K562 (cell line): Measurements from ENCODE around the gene FAHD2B. TPM values are rescaled to one million over a fixed set of nuclear protein-coding genes. Genes with fewer than 3 reads are reported as not detected.
"Not testable (repeated sequence)": the region's sequence is repeated elsewhere in the genome, so short reads cannot be mapped to it uniquely, and the experiment has no call there.

Source experiments
- ARID1B ChIP-seq: fragments of 450-650 bp; IDR thresholded peaks from 2 replicates; pipeline ENCODE4 v1.6.1; 2016; ENCODE audit warnings: antibody characterized with exemption, mild to moderate bottlenecking, inconsistent platforms
- BRD9 ChIP-seq: fragments of 450-650 bp; IDR thresholded peaks from 2 replicates; pipeline ENCODE4 v1.6.1; 2018; ENCODE audit warnings: low read depth; ENCODE audit not compliant: partially characterized antibody
- E2F3 ChIP-seq: fragments of 250-450 bp; sonication (Bioruptor Pico); IDR thresholded peaks from 2 replicates; pipeline ENCODE4 v1.4.0; 2020; ENCODE audit warnings: mild to moderate bottlenecking
- HNRNPLL ChIP-seq: fragments of 200-400 bp; formaldehyde crosslinking; IDR thresholded peaks from 2 replicates; pipeline ENCODE4 v1.6.1; 2017; ENCODE audit warnings: low read length, low read depth, mild to moderate bottlenecking; ENCODE audit not compliant: poor library complexity, severe bottlenecking
- TOE1 ChIP-seq, 2 experiments: fragments of 450-650 bp in 1 of 2; sonication (generic) in 1 of 2; formaldehyde crosslinking in 1 of 2; IDR thresholded peaks; 2 replicates each; pipeline versions ENCODE4 v1.7.1 to v1.8.0; 2016 to 2022; ENCODE audit warnings: borderline replicate concordance in 2 of 2, mild to moderate bottlenecking in 2 of 2, antibody characterized with exemption in 1 of 2, inconsistent platforms in 1 of 2, low read depth in 1 of 2, missing genetic modification reagents in 1 of 2, moderate library complexity in 1 of 2
- ZNF232 ChIP-seq: sonication (generic); formaldehyde crosslinking; IDR thresholded peaks from 2 replicates; pipeline ENCODE4 v1.8.0; 2022; ENCODE audit warnings: mild to moderate bottlenecking, missing genetic modification reagents
- polyA plus RNA-seq, 8 experiments: library from polyadenylated mRNA; depleted of rRNA in 4 of 8; stranded (reverse) in 5 of 8; unstranded in 3 of 8; fragments of >200 nt; fragmentation: Nextera tagmentation in 2 of 8; fragmentation: Illumina TruSeq in 1 of 8; extraction: Ambion mirVana in 2 of 8; extraction: Trizol in 1 of 8; gene quantifications; 2 replicates each; pipeline versions ENCODE4 v1.2.1 to v1.2.3, GENCODE V29; 2011 to 2014; ENCODE audit warnings: inconsistent platforms in 1 of 8, missing spikeins in 1 of 8
- total RNA-seq, 7 experiments: library from RNA; depleted of rRNA in 6 of 7; stranded (reverse); fragments of >200 nt in 6 of 7; fragmentation: Illumina TruSeq in 2 of 7; extraction: Trizol in 2 of 7; gene quantifications; 2 replicates each; pipeline versions ENCODE4 v1.2.1 to v1.2.3, GENCODE V29; 2011 to 2021; ENCODE audit warnings: low replicate concordance in 1 of 7
- TF ChIP-seq, protein P1 (sequence below): sonication (generic); formaldehyde crosslinking; IDR thresholded peaks from 2 replicates; pipeline ENCODE4 v1.8.1; 2023; ENCODE audit warnings: missing genetic modification reagents, mild to moderate bottlenecking, borderline replicate concordance
- TF ChIP-seq, protein P2 (sequence below): fragments of 450-650 bp; formaldehyde crosslinking; conservative IDR thresholded peaks from 2 replicates; pipeline ENCODE4 v1.4.0; 2022; ENCODE audit warnings: mild to moderate bottlenecking, missing genetic modification characterization
- TF ChIP-seq, protein P3 (sequence below): sonication (generic); formaldehyde crosslinking; IDR thresholded peaks from 2 replicates; pipeline ENCODE4 v1.8.1; 2023; ENCODE audit warnings: mild to moderate bottlenecking, missing genetic modification reagents
- TF ChIP-seq, protein P4 (sequence below), 3 experiments: IDR thresholded peaks in 2 of 3; conservative IDR thresholded peaks in 1 of 3; 2 replicates each; pipeline ENCODE4 v1.5.1; 2011 to 2012; ENCODE audit warnings: low read length in 3 of 3, mild to moderate bottlenecking in 3 of 3, control low read depth in 2 of 3, improper control_type of control experiment in 1 of 3, inconsistent platforms in 1 of 3, low read depth in 1 of 3, mixed read lengths in 1 of 3, moderate library complexity in 1 of 3; ENCODE audit not compliant: insufficient read depth in 2 of 3
- TF ChIP-seq, protein P5 (sequence below): IDR thresholded peaks from 2 replicates; pipeline ENCODE4 v1.6.1; 2011; ENCODE audit warnings: borderline replicate concordance, low read depth, mild to moderate bottlenecking, moderate library complexity, low read length; ENCODE audit not compliant: insufficient read depth, poor library complexity, severe bottlenecking

The FAHD2B gene
- total and polyA plus RNA-seq, 9 of the 15 experiments (the other 6 are each of a cell fraction or from before 2014, with no cell fraction given), result 4.7 to 36.6 (median 26.1) TPM

DNA sequence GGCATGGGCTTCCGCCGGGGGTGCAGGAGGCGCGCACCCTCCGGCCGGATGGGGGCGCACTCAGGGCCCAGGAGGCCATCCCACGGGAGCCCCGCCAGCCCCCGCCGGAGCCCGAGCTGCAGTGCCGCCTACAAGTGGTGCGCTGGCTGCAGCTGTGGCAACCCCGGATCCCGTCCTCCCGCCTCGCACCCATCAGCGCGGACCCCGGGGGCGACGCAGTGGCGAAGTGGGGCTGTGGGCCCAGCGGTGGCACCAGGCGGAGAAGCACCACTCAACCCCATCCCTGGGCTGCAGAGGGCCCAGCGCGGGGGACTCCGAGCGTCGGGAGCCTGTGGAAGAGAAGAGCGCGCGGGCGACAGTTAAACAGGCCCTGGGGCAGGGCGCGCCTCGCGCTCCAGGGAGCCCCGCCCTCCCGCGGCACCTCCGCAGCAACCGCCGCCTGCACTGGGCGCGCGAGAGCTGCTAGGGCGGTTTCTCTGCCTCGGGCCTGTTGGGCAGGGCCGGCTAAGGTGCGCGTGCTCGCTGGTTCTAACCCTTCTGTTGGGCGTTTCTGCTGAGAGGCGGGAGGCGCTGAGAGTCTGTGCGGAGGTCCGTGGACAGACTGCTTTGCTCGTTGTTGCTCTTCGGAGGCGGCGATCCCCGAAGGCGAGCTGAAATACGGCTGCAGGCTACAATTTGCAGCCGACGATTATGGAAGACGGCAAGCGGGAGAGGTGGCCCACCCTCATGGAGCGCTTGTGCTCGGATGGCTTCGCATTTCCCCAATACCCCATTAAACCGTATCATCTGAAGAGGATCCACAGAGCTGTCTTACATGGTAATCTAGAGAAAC lies 18.6 kb upstream of the FAHD2B start, which contains the start of gene ANKRD36 (continued):
- TF ChIP-seq, protein P1, sequence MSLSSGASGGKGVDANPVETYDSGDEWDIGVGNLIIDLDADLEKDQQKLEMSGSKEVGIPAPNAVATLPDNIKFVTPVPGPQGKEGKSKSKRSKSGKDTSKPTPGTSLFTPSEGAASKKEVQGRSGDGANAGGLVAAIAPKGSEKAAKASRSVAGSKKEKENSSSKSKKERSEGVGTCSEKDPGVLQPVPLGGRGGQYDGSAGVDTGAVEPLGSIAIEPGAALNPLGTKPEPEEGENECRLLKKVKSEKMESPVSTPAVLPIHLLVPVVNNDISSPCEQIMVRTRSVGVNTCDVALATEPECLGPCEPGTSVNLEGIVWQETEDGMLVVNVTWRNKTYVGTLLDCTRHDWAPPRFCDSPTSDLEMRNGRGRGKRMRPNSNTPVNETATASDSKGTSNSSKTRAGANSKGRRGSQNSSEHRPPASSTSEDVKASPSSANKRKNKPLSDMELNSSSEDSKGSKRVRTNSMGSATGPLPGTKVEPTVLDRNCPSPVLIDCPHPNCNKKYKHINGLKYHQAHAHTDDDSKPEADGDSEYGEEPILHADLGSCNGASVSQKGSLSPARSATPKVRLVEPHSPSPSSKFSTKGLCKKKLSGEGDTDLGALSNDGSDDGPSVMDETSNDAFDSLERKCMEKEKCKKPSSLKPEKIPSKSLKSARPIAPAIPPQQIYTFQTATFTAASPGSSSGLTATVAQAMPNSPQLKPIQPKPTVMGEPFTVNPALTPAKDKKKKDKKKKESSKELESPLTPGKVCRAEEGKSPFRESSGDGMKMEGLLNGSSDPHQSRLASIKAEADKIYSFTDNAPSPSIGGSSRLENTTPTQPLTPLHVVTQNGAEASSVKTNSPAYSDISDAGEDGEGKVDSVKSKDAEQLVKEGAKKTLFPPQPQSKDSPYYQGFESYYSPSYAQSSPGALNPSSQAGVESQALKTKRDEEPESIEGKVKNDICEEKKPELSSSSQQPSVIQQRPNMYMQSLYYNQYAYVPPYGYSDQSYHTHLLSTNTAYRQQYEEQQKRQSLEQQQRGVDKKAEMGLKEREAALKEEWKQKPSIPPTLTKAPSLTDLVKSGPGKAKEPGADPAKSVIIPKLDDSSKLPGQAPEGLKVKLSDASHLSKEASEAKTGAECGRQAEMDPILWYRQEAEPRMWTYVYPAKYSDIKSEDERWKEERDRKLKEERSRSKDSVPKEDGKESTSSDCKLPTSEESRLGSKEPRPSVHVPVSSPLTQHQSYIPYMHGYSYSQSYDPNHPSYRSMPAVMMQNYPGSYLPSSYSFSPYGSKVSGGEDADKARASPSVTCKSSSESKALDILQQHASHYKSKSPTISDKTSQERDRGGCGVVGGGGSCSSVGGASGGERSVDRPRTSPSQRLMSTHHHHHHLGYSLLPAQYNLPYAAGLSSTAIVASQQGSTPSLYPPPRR (CRISPR knock-in tag), result 0 out of 2 replicates have a peak, but pooled peaks have one; percentile 36
- TF ChIP-seq, protein P2, sequence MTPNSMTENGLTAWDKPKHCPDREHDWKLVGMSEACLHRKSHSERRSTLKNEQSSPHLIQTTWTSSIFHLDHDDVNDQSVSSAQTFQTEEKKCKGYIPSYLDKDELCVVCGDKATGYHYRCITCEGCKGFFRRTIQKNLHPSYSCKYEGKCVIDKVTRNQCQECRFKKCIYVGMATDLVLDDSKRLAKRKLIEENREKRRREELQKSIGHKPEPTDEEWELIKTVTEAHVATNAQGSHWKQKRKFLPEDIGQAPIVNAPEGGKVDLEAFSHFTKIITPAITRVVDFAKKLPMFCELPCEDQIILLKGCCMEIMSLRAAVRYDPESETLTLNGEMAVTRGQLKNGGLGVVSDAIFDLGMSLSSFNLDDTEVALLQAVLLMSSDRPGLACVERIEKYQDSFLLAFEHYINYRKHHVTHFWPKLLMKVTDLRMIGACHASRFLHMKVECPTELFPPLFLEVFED (CRISPR knock-in tag), result 0 out of 2 replicates have a peak, but pooled peaks have one; percentile 46
- TF ChIP-seq, protein P3, sequence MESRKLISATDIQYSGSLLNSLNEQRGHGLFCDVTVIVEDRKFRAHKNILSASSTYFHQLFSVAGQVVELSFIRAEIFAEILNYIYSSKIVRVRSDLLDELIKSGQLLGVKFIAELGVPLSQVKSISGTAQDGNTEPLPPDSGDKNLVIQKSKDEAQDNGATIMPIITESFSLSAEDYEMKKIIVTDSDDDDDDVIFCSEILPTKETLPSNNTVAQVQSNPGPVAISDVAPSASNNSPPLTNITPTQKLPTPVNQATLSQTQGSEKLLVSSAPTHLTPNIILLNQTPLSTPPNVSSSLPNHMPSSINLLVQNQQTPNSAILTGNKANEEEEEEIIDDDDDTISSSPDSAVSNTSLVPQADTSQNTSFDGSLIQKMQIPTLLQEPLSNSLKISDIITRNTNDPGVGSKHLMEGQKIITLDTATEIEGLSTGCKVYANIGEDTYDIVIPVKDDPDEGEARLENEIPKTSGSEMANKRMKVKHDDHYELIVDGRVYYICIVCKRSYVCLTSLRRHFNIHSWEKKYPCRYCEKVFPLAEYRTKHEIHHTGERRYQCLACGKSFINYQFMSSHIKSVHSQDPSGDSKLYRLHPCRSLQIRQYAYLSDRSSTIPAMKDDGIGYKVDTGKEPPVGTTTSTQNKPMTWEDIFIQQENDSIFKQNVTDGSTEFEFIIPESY, result peak; percentile 32; the same call in 1 of the 2 replicates
- peak; percentile 46; the same call in 1 of the 2 replicates for TF ChIP-seq E2F3 (CRISPR knock-in tag)
- TF ChIP-seq ZNF232 (CRISPR knock-in tag), result peak; percentile 71; the same call in 1 of the 2 replicates
- TF ChIP-seq HNRNPLL, result peak; percentile 44
- 0 out of 2 replicates have a peak, but pooled peaks have one; percentile 67 for TF ChIP-seq TOE1 (IDR thresholded peaks at IDR 0.05; ENCODE audit: borderline replicate concordance)
- TF ChIP-seq TOE1 (CRISPR knock-in tag; IDR thresholded peaks at IDR 0.05; ENCODE audit: borderline replicate concordance, low read depth), result not testable (repeated sequence)
- TF ChIP-seq, protein P4, sequence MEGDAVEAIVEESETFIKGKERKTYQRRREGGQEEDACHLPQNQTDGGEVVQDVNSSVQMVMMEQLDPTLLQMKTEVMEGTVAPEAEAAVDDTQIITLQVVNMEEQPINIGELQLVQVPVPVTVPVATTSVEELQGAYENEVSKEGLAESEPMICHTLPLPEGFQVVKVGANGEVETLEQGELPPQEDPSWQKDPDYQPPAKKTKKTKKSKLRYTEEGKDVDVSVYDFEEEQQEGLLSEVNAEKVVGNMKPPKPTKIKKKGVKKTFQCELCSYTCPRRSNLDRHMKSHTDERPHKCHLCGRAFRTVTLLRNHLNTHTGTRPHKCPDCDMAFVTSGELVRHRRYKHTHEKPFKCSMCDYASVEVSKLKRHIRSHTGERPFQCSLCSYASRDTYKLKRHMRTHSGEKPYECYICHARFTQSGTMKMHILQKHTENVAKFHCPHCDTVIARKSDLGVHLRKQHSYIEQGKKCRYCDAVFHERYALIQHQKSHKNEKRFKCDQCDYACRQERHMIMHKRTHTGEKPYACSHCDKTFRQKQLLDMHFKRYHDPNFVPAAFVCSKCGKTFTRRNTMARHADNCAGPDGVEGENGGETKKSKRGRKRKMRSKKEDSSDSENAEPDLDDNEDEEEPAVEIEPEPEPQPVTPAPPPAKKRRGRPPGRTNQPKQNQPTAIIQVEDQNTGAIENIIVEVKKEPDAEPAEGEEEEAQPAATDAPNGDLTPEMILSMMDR (IDR thresholded peaks at IDR 0.05 in 2 of 3, conservative IDR thresholded peaks at IDR 0.05 in 1 of 3; ENCODE audit: insufficient read depth in 2 of 3, low read depth in 1 of 3, low read length in 3 of 3), result peak in 2 of 3 experiments; percentile 58 to 79; a peak in 4 of 6 replicates
- peak; percentile 9; the same call in 1 of the 2 replicates for TF ChIP-seq ARID1B
- TF ChIP-seq BRD9, result peak; percentile 59
- TF ChIP-seq, protein P5, sequence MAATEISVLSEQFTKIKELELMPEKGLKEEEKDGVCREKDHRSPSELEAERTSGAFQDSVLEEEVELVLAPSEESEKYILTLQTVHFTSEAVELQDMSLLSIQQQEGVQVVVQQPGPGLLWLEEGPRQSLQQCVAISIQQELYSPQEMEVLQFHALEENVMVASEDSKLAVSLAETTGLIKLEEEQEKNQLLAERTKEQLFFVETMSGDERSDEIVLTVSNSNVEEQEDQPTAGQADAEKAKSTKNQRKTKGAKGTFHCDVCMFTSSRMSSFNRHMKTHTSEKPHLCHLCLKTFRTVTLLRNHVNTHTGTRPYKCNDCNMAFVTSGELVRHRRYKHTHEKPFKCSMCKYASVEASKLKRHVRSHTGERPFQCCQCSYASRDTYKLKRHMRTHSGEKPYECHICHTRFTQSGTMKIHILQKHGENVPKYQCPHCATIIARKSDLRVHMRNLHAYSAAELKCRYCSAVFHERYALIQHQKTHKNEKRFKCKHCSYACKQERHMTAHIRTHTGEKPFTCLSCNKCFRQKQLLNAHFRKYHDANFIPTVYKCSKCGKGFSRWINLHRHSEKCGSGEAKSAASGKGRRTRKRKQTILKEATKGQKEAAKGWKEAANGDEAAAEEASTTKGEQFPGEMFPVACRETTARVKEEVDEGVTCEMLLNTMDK, result peak; percentile 97
